Measurements from ENCODE around the gene ANXA2. TPM values are rescaled to one million over a fixed set of nuclear protein-coding genes. Genes with fewer than 3 reads are reported as not detected.

Gene ANXA2
- polyA plus RNA-seq, 1 experiment, result 5,886 TPM

DNA sequence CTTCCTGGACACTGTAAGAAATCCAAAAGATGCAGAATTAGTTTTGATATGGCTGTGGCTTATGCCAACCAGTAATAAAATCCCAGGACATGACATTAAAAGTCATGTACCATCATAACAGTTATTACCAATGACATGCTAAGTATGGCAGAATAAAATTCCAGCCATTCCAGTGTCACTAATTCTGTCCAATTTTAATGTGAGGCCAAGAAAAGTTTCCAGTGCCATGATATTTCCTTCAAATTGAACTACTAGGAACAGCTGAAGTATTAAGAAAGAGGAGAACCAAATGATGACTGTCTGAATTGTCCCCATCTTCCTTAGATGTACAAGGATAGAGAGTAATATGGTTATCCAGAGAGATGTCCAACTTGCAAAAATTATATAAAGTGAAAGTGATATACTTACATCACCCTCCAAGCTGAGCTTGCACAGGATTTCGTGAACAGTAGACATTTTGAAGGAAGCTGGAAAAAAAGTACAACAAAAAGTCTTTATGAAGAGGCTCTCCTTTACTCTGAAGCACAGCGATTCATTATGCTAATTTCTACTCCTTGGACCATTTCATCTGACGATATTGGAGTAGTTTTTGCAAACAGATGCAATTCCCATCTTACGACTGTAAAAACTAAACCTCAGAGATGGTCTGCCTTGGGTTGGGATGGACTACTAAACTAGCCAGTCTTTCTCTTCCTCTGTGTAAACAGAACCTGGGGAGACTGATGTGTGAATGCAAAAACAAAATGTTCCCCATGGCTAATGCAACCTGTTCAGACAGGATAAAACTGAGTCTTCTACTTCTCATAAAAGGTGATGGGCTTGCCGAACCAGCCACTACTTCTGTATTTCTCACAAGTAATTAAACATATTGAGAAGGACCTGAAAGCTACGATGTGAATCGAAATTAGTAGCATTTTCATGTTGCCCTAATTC, 11.9 kb downstream of the ANXA2 start:
- H3K36me3 ChIP-seq (ENCODE audit: control insufficient read depth, insufficient read depth, low read length), result peaks cover 20% of the 10 kb centered on the region
- TF ChIP-seq, protein P1, sequence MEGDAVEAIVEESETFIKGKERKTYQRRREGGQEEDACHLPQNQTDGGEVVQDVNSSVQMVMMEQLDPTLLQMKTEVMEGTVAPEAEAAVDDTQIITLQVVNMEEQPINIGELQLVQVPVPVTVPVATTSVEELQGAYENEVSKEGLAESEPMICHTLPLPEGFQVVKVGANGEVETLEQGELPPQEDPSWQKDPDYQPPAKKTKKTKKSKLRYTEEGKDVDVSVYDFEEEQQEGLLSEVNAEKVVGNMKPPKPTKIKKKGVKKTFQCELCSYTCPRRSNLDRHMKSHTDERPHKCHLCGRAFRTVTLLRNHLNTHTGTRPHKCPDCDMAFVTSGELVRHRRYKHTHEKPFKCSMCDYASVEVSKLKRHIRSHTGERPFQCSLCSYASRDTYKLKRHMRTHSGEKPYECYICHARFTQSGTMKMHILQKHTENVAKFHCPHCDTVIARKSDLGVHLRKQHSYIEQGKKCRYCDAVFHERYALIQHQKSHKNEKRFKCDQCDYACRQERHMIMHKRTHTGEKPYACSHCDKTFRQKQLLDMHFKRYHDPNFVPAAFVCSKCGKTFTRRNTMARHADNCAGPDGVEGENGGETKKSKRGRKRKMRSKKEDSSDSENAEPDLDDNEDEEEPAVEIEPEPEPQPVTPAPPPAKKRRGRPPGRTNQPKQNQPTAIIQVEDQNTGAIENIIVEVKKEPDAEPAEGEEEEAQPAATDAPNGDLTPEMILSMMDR (IDR thresholded peaks at IDR 0.05; ENCODE audit: insufficient read depth, low read depth, low read length), result no peak
- H3K27me3 ChIP-seq (ENCODE audit: control insufficient read depth, insufficient read depth, low read length), result no peaks in the 10 kb centered on the region
- ChIA-PET POLR2A (no interaction called here), CTCF (interaction anchor here (0.7 to 1.8 kb wide), 4 partner anchors 26 to 60 kb away, joined by 3 to 5 read pairs (median 4); no protein-coding TSS in a partner anchor)
- DNase-seq (ENCODE audit: low read depth), result no peak
- no peak overlapping the region for H3K4me3 ChIP-seq (ENCODE audit: low read depth, low read length)

DNA sequence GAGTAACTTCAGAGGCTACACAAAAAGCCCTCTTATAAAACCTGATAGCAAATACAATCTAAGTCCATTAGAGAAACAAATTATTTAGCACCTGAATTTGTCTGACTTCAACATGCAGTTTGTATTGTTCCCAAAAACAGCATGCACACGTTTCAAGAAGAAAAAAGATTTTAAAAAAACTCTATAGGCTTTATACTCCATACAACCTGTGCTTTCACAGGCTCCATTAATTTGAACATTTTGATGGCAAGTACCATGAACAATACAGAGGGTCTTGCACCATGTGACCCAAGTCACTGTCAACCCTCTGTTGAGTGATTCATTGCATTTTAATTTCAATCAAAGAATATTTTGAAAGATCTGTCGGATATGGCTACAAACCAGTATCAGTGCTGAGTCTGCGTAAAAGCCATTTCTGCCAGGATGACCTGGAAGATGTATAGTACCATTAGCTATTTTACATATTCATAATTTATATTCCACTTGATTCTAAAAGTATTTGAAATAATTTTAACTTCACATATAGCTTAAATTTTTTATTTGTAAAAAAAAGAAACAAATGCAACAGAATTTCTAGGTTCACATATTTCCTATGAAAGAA, 13.2 kb downstream of the ANXA2 start:
- ChIA-PET POLR2A (no interaction called here), CTCF (interaction anchor here (0.7 to 1.5 kb wide), 3 partner anchors 46 to 137 kb away, joined by 3 read pairs; no protein-coding TSS in a partner anchor)
- DNase-seq (ENCODE audit: low read depth), result no peak
- TF ChIP-seq, protein P1 (IDR thresholded peaks at IDR 0.05; ENCODE audit: insufficient read depth, low read depth, low read length), result no peak
- Histone ChIP-seq H3K36me3 (ENCODE audit: control insufficient read depth, insufficient read depth, low read length) (peaks cover 18% of the 10 kb centered on the region), H3K4me3 (ENCODE audit: low read depth, low read length) (no peak overlapping the region), H3K27me3 (ENCODE audit: control insufficient read depth, insufficient read depth, low read length) (no peaks in the 10 kb centered on the region)

DNA sequence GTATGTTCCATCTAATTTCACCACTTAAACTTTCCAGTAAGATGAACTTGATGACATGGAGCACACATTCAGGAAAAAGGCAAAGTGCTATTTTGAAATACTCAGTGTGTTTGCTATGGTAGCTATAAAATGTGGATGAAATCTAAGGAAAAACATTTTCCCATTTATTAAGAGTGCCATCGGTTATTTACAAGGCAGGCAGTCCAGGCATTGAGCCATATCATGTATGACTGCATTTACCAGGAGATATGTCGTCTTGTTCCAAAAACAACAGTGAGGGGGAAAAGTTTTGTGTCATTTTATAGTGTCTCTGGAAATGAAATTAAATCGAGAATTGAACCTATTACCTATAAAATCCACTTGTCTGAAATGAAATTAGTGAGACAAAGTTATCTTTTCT, 13.7 kb downstream of the ANXA2 start:
- CTCF ChIA-PET, result interaction anchor here (1.3 kb wide), 1 partner anchor 137 kb away, joined by 3 read pairs; no protein-coding TSS in a partner anchor
- no peaks in the 10 kb centered on the region for H3K27me3 ChIP-seq (ENCODE audit: control insufficient read depth, insufficient read depth, low read length)
- TF ChIP-seq, protein P1 (IDR thresholded peaks at IDR 0.05; ENCODE audit: insufficient read depth, low read depth, low read length), result no peak
- H3K4me3 ChIP-seq (ENCODE audit: low read depth, low read length), result no peak overlapping the region
- H3K36me3 ChIP-seq (ENCODE audit: control insufficient read depth, insufficient read depth, low read length), result peaks cover 16% of the 10 kb centered on the region
- POLR2A ChIA-PET, result no interaction called here
- DNase-seq (ENCODE audit: low read depth), result no peak

DNA sequence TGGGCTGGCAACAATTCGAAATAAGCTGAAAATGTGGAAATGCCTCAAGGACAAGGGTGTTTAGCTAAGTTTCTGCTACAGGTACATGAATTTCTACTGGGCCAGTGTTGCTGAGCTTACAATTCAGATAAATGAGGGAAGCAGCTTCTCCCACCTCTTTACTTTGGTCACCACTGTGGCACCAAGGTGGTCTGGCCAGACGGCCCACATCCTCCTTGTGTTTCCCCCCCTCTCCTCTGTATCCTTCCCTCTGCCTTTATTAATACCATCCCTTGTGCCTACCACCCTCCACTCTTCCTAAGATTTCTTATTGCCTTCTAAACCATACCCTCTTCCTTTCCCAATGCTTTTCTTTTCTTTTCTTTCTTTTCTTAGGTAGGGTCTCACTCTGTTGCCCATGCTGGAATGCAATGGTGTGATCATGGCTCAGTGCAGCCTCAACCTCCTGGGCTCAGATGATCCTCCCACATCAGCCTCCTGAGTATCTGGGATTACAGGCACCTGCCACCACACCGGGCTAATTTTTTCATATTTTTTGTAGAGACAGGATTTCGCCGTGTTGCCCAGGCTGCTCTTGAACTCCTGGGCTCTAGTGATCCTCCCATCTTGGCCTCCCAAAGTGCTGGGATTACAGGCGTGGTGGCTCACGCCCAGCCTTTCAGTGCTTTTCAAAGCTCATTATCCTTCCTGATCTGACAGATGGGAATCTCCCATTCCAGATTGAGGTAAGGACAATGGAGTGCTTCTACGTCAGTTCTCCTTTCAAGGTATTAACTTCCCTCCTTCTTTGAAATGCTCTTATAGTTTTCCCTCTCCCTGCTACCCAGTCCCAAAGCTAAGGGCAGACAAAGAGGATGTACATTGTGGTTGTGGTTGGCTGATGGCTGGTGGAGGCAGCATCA, 14.8 kb downstream of the ANXA2 start:
- ChIA-PET CTCF (interaction anchor here (0.7 to 1.3 kb wide), 6 partner anchors 21 to 138 kb away, joined by 3 to 4 read pairs (median 3); no protein-coding TSS in a partner anchor), POLR2A (interaction anchor here (0.6 kb wide), 1 partner anchor 82 kb away, joined by 3 read pairs; no protein-coding TSS in a partner anchor)
- Histone ChIP-seq H3K4me3 (ENCODE audit: low read depth, low read length) (no peak overlapping the region), H3K36me3 (ENCODE audit: control insufficient read depth, insufficient read depth, low read length) (peaks cover 16% of the 10 kb centered on the region), H3K27me3 (ENCODE audit: control insufficient read depth, insufficient read depth, low read length) (no peaks in the 10 kb centered on the region)
- DNase-seq (ENCODE audit: low read depth), result no peak
- TF ChIP-seq, protein P1 (IDR thresholded peaks at IDR 0.05; ENCODE audit: insufficient read depth, low read depth, low read length), result no peak
